ENCODE measurements around the gene TBXAS1.
A peak's percentile ranks its signal among the peaks of the same experiment; 100 is the strongest.

Gene TBXAS1

DNA sequence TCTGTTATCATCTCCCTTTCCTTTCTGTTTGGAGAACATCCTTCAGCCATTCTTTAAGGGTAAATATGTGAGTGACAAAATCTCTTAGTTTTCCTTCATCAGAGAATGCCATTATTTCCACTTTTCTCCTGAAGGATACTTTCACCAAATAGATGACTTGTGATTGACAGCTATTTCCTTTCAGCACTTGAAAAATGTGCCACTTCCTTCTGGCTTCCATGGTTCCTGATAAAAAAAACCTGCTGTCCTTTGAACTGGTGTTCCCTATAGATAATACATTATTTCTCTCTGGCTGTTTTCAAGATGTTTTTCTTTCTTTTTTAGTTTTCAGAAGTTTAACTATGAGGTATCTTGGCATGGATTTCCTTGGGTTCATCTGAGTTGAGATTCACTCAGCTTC, 79.7 kb downstream of the TBXAS1 start:
- no peaks in the 10 kb centered on the region for H3K36me3 ChIP-seq (ENCODE audit: control insufficient read depth in 1 of 2, insufficient read depth in 2 of 2, low read length in 2 of 2)

GRCh38 chr7:139909379-139910050, 80.5 kb downstream of the TBXAS1 start:
- Histone ChIP-seq H3K27me3 (ENCODE audit: control insufficient read depth in 1 of 2, insufficient read depth in 2 of 2, low read length in 2 of 2) (no peaks in the 10 kb centered on the region), H3K9me3 (ENCODE audit: control insufficient read depth in 1 of 2, low read length in 2 of 2) (no peaks in the 10 kb centered on the region), H3K9ac (ENCODE audit: low read depth in 1 of 2, low read length in 2 of 2) (no peak overlapping the region), H3K36me3 (ENCODE audit: control insufficient read depth in 1 of 2, insufficient read depth in 2 of 2, low read length in 2 of 2) (no peaks in the 10 kb centered on the region), H3K27ac (ENCODE audit: low read depth, low read length) (no peak overlapping the region), H3K4me3 (ENCODE audit: low read depth in 1 of 2, low read length in 2 of 2) (no peak overlapping the region), H3K4me1 (ENCODE audit: control insufficient read depth in 1 of 2, insufficient read depth in 2 of 2, low read length in 2 of 2) (peaks cover 0 to 4% of the 10 kb centered on the region in 2 donors)

More for the DNA sequence above, 79.7 kb downstream of the TBXAS1 start:
- H3K27ac ChIP-seq (ENCODE audit: low read depth, low read length) = no peak overlapping the region
- H3K27me3 ChIP-seq (ENCODE audit: control insufficient read depth in 1 of 2, insufficient read depth in 2 of 2, low read length in 2 of 2) = no peaks in the 10 kb centered on the region
- H3K9ac ChIP-seq (ENCODE audit: low read depth in 1 of 2, low read length in 2 of 2) = no peak overlapping the region
- H3K9me3 ChIP-seq (ENCODE audit: control insufficient read depth in 1 of 2, low read length in 2 of 2) = no peaks in the 10 kb centered on the region
- H3K4me1 ChIP-seq (ENCODE audit: control insufficient read depth in 1 of 2, insufficient read depth in 2 of 2, low read length in 2 of 2) = no peaks in the 10 kb centered on the region
- no peak overlapping the region for H3K4me3 ChIP-seq (ENCODE audit: low read depth in 1 of 2, low read length in 2 of 2)

DNA sequence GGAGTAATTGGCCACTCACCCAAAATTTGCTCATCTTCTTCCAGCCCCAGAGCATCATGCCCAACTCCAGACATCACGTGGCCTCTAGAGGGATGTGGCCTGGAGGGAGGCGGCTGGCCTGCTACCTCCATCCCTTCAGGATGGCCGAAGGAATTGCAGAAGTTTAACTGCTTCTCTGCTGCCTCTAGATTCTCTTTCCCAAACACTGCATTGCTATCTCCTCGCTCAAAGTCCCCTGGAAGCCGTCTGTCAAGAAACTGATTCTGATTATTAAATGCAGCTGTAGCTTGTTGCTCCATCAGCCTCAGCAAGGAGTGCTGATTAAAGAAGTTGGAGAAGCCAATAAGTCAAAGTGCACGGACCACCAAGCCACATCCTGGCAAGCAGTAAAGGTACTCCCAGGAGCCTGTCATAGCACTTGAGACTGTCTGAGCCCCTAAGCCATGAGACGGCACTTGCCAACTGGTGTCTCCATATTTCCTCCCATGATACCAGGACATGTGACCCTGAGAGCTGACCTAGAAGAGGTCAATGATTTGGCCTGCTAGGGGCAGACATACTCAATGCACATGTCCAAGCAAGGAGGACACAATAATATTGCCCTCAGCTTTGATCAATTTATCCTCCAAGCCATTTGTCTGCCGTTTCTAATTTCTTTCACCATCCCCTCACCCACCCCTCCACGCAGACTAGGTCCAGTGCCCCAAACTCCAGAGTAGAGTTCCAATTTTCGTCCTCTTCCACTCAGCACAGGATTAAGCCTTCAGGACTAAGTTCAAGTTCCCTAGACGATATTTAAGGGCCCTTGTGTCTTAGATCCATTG, 84.2 kb downstream of the TBXAS1 start:
- peaks cover 15 to 22% of the 10 kb centered on the region in 2 donors for H3K4me1 ChIP-seq (ENCODE audit: control insufficient read depth in 1 of 2, insufficient read depth in 2 of 2, low read length in 2 of 2)
- no peaks in the 10 kb centered on the region for H3K36me3 ChIP-seq (ENCODE audit: control insufficient read depth in 1 of 2, insufficient read depth in 2 of 2, low read length in 2 of 2)
- no peak overlapping the region for H3K9ac ChIP-seq (ENCODE audit: low read depth in 1 of 2, low read length in 2 of 2)
- H3K9me3 ChIP-seq (ENCODE audit: control insufficient read depth in 1 of 2, low read length in 2 of 2) = no peaks in the 10 kb centered on the region
- H3K27ac ChIP-seq (ENCODE audit: low read depth, low read length) = no peak overlapping the region
- H3K27me3 ChIP-seq (ENCODE audit: control insufficient read depth in 1 of 2, insufficient read depth in 2 of 2, low read length in 2 of 2) = no peaks in the 10 kb centered on the region
- H3K4me3 ChIP-seq (ENCODE audit: low read depth in 1 of 2, low read length in 2 of 2) = no peak overlapping the region

- Histone ChIP-seq H3K9me3 (ENCODE audit: control insufficient read depth in 1 of 2, low read length in 2 of 2) (no peaks in the 10 kb centered on the region), H3K9ac (ENCODE audit: low read depth in 1 of 2, low read length in 2 of 2) (no peak overlapping the region), H3K4me3 (ENCODE audit: low read depth in 1 of 2, low read length in 2 of 2) (no peak overlapping the region), H3K27ac (ENCODE audit: low read depth, low read length) (no peak overlapping the region), H3K27me3 (ENCODE audit: control insufficient read depth in 1 of 2, insufficient read depth in 2 of 2, low read length in 2 of 2) (no peaks in the 10 kb centered on the region), H3K4me1 (ENCODE audit: control insufficient read depth in 1 of 2, insufficient read depth in 2 of 2, low read length in 2 of 2) (peaks cover 15 to 24% of the 10 kb centered on the region in 2 donors), H3K36me3 (ENCODE audit: control insufficient read depth in 1 of 2, insufficient read depth in 2 of 2, low read length in 2 of 2) (no peaks in the 10 kb centered on the region)
Observed at GRCh38 chr7:139913845-139914135, 84.7 kb downstream of the TBXAS1 start.

- Histone ChIP-seq H3K36me3 (ENCODE audit: control insufficient read depth in 1 of 2, insufficient read depth in 2 of 2, low read length in 2 of 2) (no peaks in the 10 kb centered on the region), H3K9me3 (ENCODE audit: control insufficient read depth in 1 of 2, low read length in 2 of 2) (no peaks in the 10 kb centered on the region), H3K4me3 (ENCODE audit: low read depth in 1 of 2, low read length in 2 of 2) (no peak overlapping the region), H3K4me1 (ENCODE audit: control insufficient read depth in 1 of 2, insufficient read depth in 2 of 2, low read length in 2 of 2) (peaks cover 15 to 24% of the 10 kb centered on the region in 2 donors), H3K27ac (ENCODE audit: low read depth, low read length) (no peak overlapping the region), H3K27me3 (ENCODE audit: control insufficient read depth in 1 of 2, insufficient read depth in 2 of 2, low read length in 2 of 2) (no peaks in the 10 kb centered on the region), H3K9ac (ENCODE audit: low read depth in 1 of 2, low read length in 2 of 2) (no peak overlapping the region)
Observed at GRCh38 chr7:139914306-139915267, 85.5 kb downstream of the TBXAS1 start.

GRCh38 chr7:139915268-139915863, 86.3 kb downstream of the TBXAS1 start:
- no peaks in the 10 kb centered on the region for H3K9me3 ChIP-seq (ENCODE audit: control insufficient read depth in 1 of 2, low read length in 2 of 2)
- H3K27me3 ChIP-seq (ENCODE audit: control insufficient read depth in 1 of 2, insufficient read depth in 2 of 2, low read length in 2 of 2) = no peaks in the 10 kb centered on the region
- no peak overlapping the region for H3K9ac ChIP-seq (ENCODE audit: low read depth in 1 of 2, low read length in 2 of 2)
- peaks cover 15 to 24% of the 10 kb centered on the region in 2 donors for H3K4me1 ChIP-seq (ENCODE audit: control insufficient read depth in 1 of 2, insufficient read depth in 2 of 2, low read length in 2 of 2)
- no peak overlapping the region for H3K4me3 ChIP-seq (ENCODE audit: low read depth in 1 of 2, low read length in 2 of 2)
- H3K36me3 ChIP-seq (ENCODE audit: control insufficient read depth in 1 of 2, insufficient read depth in 2 of 2, low read length in 2 of 2) = no peaks in the 10 kb centered on the region
- no peak overlapping the region for H3K27ac ChIP-seq (ENCODE audit: low read depth, low read length)

GRCh38 chr7:139915864-139916716, 87.0 kb downstream of the TBXAS1 start:
- Histone ChIP-seq H3K9ac (ENCODE audit: low read depth in 1 of 2, low read length in 2 of 2) (no peak overlapping the region), H3K9me3 (ENCODE audit: control insufficient read depth in 1 of 2, low read length in 2 of 2) (no peaks in the 10 kb centered on the region), H3K27me3 (ENCODE audit: control insufficient read depth in 1 of 2, insufficient read depth in 2 of 2, low read length in 2 of 2) (no peaks in the 10 kb centered on the region), H3K36me3 (ENCODE audit: control insufficient read depth in 1 of 2, insufficient read depth in 2 of 2, low read length in 2 of 2) (no peaks in the 10 kb centered on the region), H3K4me3 (ENCODE audit: low read depth in 1 of 2, low read length in 2 of 2) (no peak overlapping the region), H3K4me1 (ENCODE audit: control insufficient read depth in 1 of 2, insufficient read depth in 2 of 2, low read length in 2 of 2) (peaks cover 15 to 24% of the 10 kb centered on the region in 2 donors), H3K27ac (ENCODE audit: low read depth, low read length) (peak overlapping the region; percentile 34)

- no peaks in the 10 kb centered on the region for H3K9me3 ChIP-seq (ENCODE audit: control insufficient read depth in 1 of 2, low read length in 2 of 2)
- H3K4me3 ChIP-seq (ENCODE audit: low read depth in 1 of 2, low read length in 2 of 2) = peak overlapping the region in 1 of 2 donors; percentile 36
- peaks cover 15 to 24% of the 10 kb centered on the region in 2 donors for H3K4me1 ChIP-seq (ENCODE audit: control insufficient read depth in 1 of 2, insufficient read depth in 2 of 2, low read length in 2 of 2)
- no peaks in the 10 kb centered on the region for H3K27me3 ChIP-seq (ENCODE audit: control insufficient read depth in 1 of 2, insufficient read depth in 2 of 2, low read length in 2 of 2)
- H3K9ac ChIP-seq (ENCODE audit: low read depth in 1 of 2, low read length in 2 of 2) = no peak overlapping the region
- H3K36me3 ChIP-seq (ENCODE audit: control insufficient read depth in 1 of 2, insufficient read depth in 2 of 2, low read length in 2 of 2) = no peaks in the 10 kb centered on the region
- H3K27ac ChIP-seq (ENCODE audit: low read depth, low read length) = no peak overlapping the region
Observed at GRCh38 chr7:139916717-139917395, 87.8 kb downstream of the TBXAS1 start.

DNA sequence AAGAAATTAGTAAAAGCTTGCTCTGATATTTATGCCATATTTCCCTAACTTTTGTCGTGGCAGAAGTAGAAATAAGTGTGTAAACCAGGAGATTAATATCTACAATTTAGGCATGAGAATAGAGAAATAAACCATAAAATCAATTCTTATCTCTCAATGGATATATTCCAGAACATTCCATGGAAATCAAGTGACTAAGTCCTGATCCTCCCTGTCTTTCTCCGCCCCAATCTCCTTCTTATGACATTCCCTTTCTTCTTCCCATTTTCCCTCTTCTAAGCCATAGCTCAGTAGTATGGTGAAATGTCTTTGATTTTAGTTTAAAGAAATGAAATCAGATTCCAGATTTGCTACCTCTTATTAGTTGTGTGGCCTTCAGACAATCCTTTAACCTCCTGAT, 88.8 kb downstream of the TBXAS1 start:
- Histone ChIP-seq H3K27ac (ENCODE audit: low read depth, low read length) (no peak overlapping the region), H3K36me3 (ENCODE audit: control insufficient read depth in 1 of 2, insufficient read depth in 2 of 2, low read length in 2 of 2) (no peaks in the 10 kb centered on the region), H3K4me3 (ENCODE audit: low read depth in 1 of 2, low read length in 2 of 2) (no peak overlapping the region), H3K9ac (ENCODE audit: low read depth in 1 of 2, low read length in 2 of 2) (no peak overlapping the region), H3K27me3 (ENCODE audit: control insufficient read depth in 1 of 2, insufficient read depth in 2 of 2, low read length in 2 of 2) (no peaks in the 10 kb centered on the region), H3K9me3 (ENCODE audit: control insufficient read depth in 1 of 2, low read length in 2 of 2) (no peaks in the 10 kb centered on the region), H3K4me1 (ENCODE audit: control insufficient read depth in 1 of 2, insufficient read depth in 2 of 2, low read length in 2 of 2) (peaks cover 15 to 24% of the 10 kb centered on the region in 2 donors)

All from duodenal mucosa (tissue), 2 donors.